T-cell (primary cell): ENCODE results near the gene ZNF14. TPM values are rescaled to one million over a fixed set of nuclear protein-coding genes. Genes with fewer than 3 reads are reported as not detected.
A peak's percentile ranks its signal among the peaks of the same experiment; 100 is the strongest.
"Not testable (repeated sequence)": the region's sequence is repeated elsewhere in the genome, so short reads cannot be mapped to it uniquely, and the experiment has no call there.

Experiments used
- ATAC-seq, 4 experiments: fragments of 200-7000 bp in 3 of 4; fragments of 150-1000 bp in 1 of 4; cut with Tn5 transposase; replicated peaks in 1 of 4; 1 replicate in 3 of 4; 2 replicates in 1 of 4; pipeline ENCODE4 v1.10.0; 2021; ENCODE audit warnings: moderate library complexity in 3 of 4, mild to moderate bottlenecking in 2 of 4, moderate number of reproducible peaks in 1 of 4
- CTCF ChIA-PET, 2 donors: fragments of 300-600 bp; sonication (Branson Sonifier 250); formaldehyde crosslinking; loops; one replicate each; lab custom pipeline; 2022; ENCODE audit warnings: antibody characterized with exemption in 2 of 2; lab: Charles Lee
- POLR2A ChIA-PET, 2 donors: fragments of 300-600 bp; sonication (Branson Sonifier 250); formaldehyde crosslinking; loops; one replicate each; lab custom pipeline; 2022; ENCODE audit warnings: antibody characterized with exemption in 2 of 2; lab: Charles Lee
- DNase-seq, 35 experiments: peaks; one replicate each; pipeline versions ENCODE4 v3.0.0 to v3.0.0-alpha.2; 2013 to 2023
- H3K27ac ChIP-seq: one replicate; pipeline ENCODE4 v1.5.1; 2013; ENCODE audit warnings: low read length
- H3K27me3 ChIP-seq, 2 experiments: replicated peaks in 1 of 2; 1 replicate in 1 of 2; 2 replicates in 1 of 2; pipeline versions ENCODE4 v1.6.1 to v1.7.0; 2013; ENCODE audit warnings: low read length in 1 of 2, mixed read lengths in 1 of 2; ENCODE audit not compliant: control insufficient read depth in 2 of 2, insufficient read depth in 2 of 2; ENCODE audit errors: extremely low read depth in 1 of 2
- H3K36me3 ChIP-seq, 2 donors: 1 replicate in 1 of 2; 2 replicates in 1 of 2; pipeline versions ENCODE4 v1.6.1 to v1.7.0; 2013; ENCODE audit warnings: low read length in 1 of 2; ENCODE audit not compliant: control insufficient read depth in 2 of 2, insufficient read depth in 1 of 2; ENCODE audit errors: extremely low read depth in 1 of 2
- H3K4me1 ChIP-seq, 2 experiments: 1 replicate in 1 of 2; 2 replicates in 1 of 2; pipeline versions ENCODE4 v1.6.1 to v1.7.0; 2013; ENCODE audit warnings: low read length in 2 of 2, mixed read lengths in 1 of 2; ENCODE audit not compliant: insufficient read depth in 2 of 2, control insufficient read depth in 1 of 2; ENCODE audit errors: extremely low read depth in 1 of 2
- H3K4me3 ChIP-seq, 2 donors: 1 replicate in 1 of 2; 2 replicates in 1 of 2; pipeline versions ENCODE4 v1.5.1 to v1.7.0; 2013; ENCODE audit warnings: mild to moderate bottlenecking in 2 of 2, low read length in 1 of 2, moderate library complexity in 1 of 2; ENCODE audit not compliant: control insufficient read depth in 1 of 2; ENCODE audit errors: extremely low read depth in 1 of 2
- H3K9me3 ChIP-seq: 2 replicates; pipeline ENCODE4 v1.7.0; 2013
- H3K27ac Mint-ChIP-seq, 2 donors: one replicate each; pipeline ENCODE4 v1.8.0; 2020 to 2021; ENCODE audit warnings: mild to moderate bottlenecking in 2 of 2, mixed read lengths in 2 of 2
- H3K27me3 Mint-ChIP-seq, 2 donors: one replicate each; pipeline ENCODE4 v1.8.0; 2021 to 2022; ENCODE audit warnings: mixed read lengths in 2 of 2
- H3K36me3 Mint-ChIP-seq: one replicate; pipeline ENCODE4 v1.8.0; 2021; ENCODE audit warnings: mixed read lengths
- H3K4me1 Mint-ChIP-seq, 3 donors: one replicate each; pipeline ENCODE4 v1.8.0; 2020 to 2022; ENCODE audit warnings: mixed read lengths in 3 of 3, mild to moderate bottlenecking in 1 of 3
- H3K4me3 Mint-ChIP-seq, 3 donors: one replicate each; pipeline ENCODE4 v1.8.0; 2020 to 2022; ENCODE audit warnings: mild to moderate bottlenecking in 3 of 3, mixed read lengths in 3 of 3, moderate library complexity in 3 of 3
- H3K9me3 Mint-ChIP-seq, 3 donors: one replicate each; pipeline ENCODE4 v1.8.0; 2020 to 2022; ENCODE audit warnings: mixed read lengths in 3 of 3
- WGBS: methylation state at CpG from one replicate; pipeline ENCODE4 v1.1.5; 2013; ENCODE audit warnings: missing lambda C conversion rate; ENCODE audit not compliant: insufficient coverage; 5-methylcytosine and 5-hydroxymethylcytosine counted together
- total RNA-seq, 35 experiments: library from RNA in 6 of 35; stranded (reverse) in 6 of 35; fragments of 120-200 nt in 1 of 35; gene quantifications; one replicate each; pipeline versions ENCODE4 v1.2.1 to v1.2.4 and lab custom pipeline; 2013 to 2026

Gene ZNF14
- total RNA-seq, 5 donors from 2014 or later (not counting 1 experiment from before 2014, with no cell fraction given): 19.4 to 27.7 (median 21.7) TPM

DNA sequence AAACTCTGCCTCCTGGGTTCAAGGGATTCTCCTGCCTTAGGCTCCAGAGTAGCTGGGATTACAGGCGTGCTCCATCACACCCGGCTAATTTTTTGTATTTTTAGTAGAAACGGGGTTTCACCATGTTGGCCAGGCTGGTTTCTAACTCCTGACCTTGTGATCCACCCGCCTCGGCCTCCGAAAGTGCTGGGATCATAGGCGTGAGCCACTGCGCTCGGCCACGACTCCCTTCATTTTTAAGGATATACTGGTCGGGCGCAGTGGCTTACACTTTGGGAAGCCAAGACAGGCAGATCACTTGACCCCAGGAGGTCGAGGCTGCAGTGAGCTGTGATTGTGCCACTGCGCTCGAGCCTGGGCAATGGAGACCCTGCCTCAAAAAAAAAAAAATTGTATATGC is 46.8 kb downstream of the ZNF14 start:
- H3K27ac ChIP-seq, H3K27me3 Mint-ChIP-seq, POLR2A ChIA-PET, H3K4me3 ChIP-seq, H3K27me3 ChIP-seq, H3K4me3 Mint-ChIP-seq, H3K36me3 ChIP-seq, H3K4me1 Mint-ChIP-seq, ATAC-seq, CTCF ChIA-PET, H3K27ac Mint-ChIP-seq, DNase-seq, H3K4me1 ChIP-seq: not testable (repeated sequence)
- Mint-ChIP-seq H3K36me3 (peaks cover 39% of the 10 kb centered on the region), H3K9me3 (peaks cover 17 to 33% (median 26%) of the 10 kb centered on the region in 3 donors)
- WGBS: over 99% methylated on average over 13 of the region's 15 CpGs
- peaks cover 11% of the 10 kb centered on the region for H3K9me3 ChIP-seq

DNA sequence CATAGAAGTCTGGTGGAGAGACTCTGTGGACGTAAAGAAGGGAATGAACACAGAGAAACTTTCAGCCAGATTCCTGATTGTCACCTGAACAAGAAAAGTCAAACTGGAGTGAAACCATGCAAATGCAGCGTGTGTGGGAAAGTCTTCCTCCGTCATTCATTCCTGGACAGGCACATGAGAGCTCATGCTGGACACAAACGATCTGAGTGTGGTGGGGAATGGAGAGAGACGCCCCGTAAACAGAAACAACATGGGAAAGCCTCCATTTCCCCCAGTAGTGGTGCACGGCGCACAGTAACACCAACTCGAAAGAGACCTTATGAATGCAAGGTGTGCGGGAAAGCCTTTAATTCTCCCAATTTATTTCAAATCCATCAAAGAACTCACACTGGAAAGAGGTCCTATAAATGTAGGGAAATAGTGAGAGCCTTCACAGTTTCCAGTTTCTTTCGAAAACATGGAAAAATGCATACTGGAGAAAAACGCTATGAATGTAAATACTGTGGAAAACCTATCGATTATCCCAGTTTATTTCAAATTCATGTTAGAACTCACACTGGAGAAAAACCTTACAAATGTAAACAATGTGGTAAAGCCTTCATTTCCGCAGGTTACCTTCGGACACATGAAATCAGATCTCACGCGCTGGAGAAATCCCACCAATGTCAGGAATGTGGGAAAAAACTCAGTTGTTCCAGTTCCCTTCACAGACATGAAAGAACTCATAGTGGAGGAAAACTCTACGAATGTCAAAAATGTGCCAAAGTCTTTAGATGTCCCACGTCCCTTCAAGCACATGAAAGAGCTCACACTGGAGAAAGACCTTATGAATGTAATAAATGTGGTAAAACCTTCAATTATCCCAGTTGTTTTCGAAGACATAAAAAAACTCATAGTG is 53.5 kb downstream of the ZNF14 start:
- Histone ChIP-seq H3K27me3 (no peaks in the 10 kb centered on the region), H3K36me3 (peaks cover 33 to 62% of the 10 kb centered on the region in 2 donors), H3K4me1 (peaks cover 0 to 22% of the 10 kb centered on the region in 2 experiments), H3K27ac (no peak overlapping the region), H3K9me3 (peaks cover 28% of the 10 kb centered on the region), H3K4me3 (peak overlapping the region in 1 of 2 donors; percentile 46)
- H3K9me3 Mint-ChIP-seq: peaks cover 10 to 51% (median 36%) of the 10 kb centered on the region in 3 donors
- H3K4me3 Mint-ChIP-seq: peak overlapping the region in 2 of 3 donors; percentile 10 to 31
- H3K27me3 Mint-ChIP-seq: no peaks in the 10 kb centered on the region
- peaks cover 8 to 22% (median 18%) of the 10 kb centered on the region in 3 donors for H3K4me1 Mint-ChIP-seq
- ATAC-seq: no peak
- ChIA-PET CTCF (no interaction called here), POLR2A (no interaction called here)
- 100% methylated on average over 2 of the region's 20 CpGs for WGBS
- no peak for DNase-seq
- H3K36me3 Mint-ChIP-seq: peaks cover 81% of the 10 kb centered on the region
- H3K27ac Mint-ChIP-seq: no peak overlapping the region

DNA sequence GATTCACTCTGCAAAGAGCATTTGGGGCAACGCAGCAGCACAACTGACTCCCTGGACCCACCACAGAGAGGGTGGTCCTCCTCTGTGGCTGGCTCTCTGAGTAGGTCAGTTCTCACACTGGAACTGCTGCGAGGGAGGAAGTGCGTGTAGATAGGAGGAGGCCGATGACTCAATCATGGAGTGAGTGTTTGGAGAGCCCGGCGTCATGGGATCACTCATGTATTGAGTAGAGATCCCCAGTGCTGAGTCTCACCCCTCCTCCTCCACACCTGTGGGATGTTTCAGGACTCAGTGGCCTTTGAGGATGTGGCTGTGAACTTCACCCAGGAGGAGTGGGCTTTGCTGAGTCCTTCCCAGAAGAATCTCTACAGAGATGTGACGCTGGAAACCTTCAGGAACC is 55.3 kb downstream of the ZNF14 start:
- Mint-ChIP-seq H3K27me3 (no peaks in the 10 kb centered on the region), H3K4me3 (peak overlapping the region in 2 of 3 donors; percentile 47 to 53), H3K4me1 (peaks cover 13 to 27% (median 26%) of the 10 kb centered on the region in 3 donors), H3K36me3 (peaks cover 80% of the 10 kb centered on the region), H3K27ac (peak overlapping the region in 1 of 2 donors; percentile 46), H3K9me3 (peaks cover 0 to 37% (median 28%) of the 10 kb centered on the region in 3 donors)
- CTCF ChIA-PET: no interaction called here
- Histone ChIP-seq H3K4me1 (peaks cover 0 to 31% of the 10 kb centered on the region in 2 experiments), H3K27ac (no peak overlapping the region), H3K36me3 (peaks cover 40 to 79% of the 10 kb centered on the region in 2 donors), H3K27me3 (no peaks in the 10 kb centered on the region), H3K9me3 (peaks cover 21% of the 10 kb centered on the region), H3K4me3 (peak overlapping the region in 1 of 2 donors; percentile 1)
- ATAC-seq (no peak), DNase-seq (no peak)
- POLR2A ChIA-PET: no interaction called here
- 100% methylated on average over 1 of the region's 7 CpGs for WGBS

DNA sequence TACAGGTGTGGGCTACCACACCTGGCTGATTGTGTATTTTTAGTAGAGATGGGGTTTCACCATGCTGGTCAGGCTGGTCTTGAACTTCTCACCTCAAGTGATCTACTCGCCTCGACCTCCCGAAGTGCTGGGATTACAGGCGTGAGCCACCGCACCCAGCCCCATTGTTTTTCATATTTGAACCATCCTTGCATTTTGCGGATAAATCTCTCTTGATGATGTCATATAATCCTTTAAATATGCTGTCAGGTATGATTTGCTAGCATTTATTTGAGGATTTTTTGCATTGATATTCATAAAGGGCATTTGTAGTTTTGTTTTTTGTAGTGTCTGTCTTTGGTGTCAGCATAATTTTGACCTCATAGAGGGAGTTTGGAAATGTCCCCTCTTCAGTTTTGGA is 58.6 kb downstream of the ZNF14 start:
- ChIA-PET CTCF (no interaction called here), POLR2A (no interaction called here)
- H3K9me3 Mint-ChIP-seq: peaks cover 0 to 21% (median 21%) of the 10 kb centered on the region in 3 donors
- no peak overlapping the region for H3K27ac Mint-ChIP-seq
- Histone ChIP-seq H3K4me3 (no peak overlapping the region), H3K9me3 (peaks cover 11% of the 10 kb centered on the region), H3K36me3 (peaks cover 36 to 77% of the 10 kb centered on the region in 2 donors), H3K27me3 (no peaks in the 10 kb centered on the region), H3K27ac (no peak overlapping the region), H3K4me1 (peaks cover 2 to 60% of the 10 kb centered on the region in 2 experiments)
- H3K36me3 Mint-ChIP-seq: peaks cover 80% of the 10 kb centered on the region
- DNase-seq (no peak), ATAC-seq (no peak)
- WGBS: no CpG with 5 or more reads among the region's 6 CpGs
- no peaks in the 10 kb centered on the region for H3K27me3 Mint-ChIP-seq
- peak overlapping the region in 2 of 3 donors; percentile 13 to 60 for H3K4me3 Mint-ChIP-seq
- peaks cover 29 to 52% (median 52%) of the 10 kb centered on the region in 3 donors for H3K4me1 Mint-ChIP-seq

DNA sequence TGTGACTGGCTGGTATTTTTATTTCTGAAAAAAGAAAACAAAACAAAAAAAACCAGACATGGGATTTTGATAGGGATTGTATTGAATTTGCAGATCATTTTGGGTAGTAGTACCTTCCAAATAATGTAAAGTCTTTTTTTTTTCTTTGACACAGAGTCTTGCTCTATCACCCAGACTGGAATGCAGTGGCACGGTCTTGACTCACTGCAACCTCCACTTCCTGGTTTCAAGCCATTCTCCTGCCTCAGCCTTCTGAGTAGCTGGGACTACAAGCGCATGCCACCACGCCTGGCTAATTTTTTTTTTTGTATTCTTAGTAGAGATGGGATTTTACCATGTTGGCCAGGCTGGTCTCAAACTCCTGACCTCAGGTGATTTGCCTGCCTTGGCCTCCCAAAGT is 60.1 kb downstream of the ZNF14 start:
- Histone ChIP-seq H3K9me3 (peaks cover 2% of the 10 kb centered on the region), H3K27ac (no peak overlapping the region), H3K36me3 (peaks cover 27 to 62% of the 10 kb centered on the region in 2 donors), H3K27me3 (no peaks in the 10 kb centered on the region), H3K4me1 (peaks cover 2 to 68% of the 10 kb centered on the region in 2 experiments), H3K4me3 (peak overlapping the region in 1 of 2 donors; percentile 33)
- peaks cover 65% of the 10 kb centered on the region for H3K36me3 Mint-ChIP-seq
- ATAC-seq (no peak), DNase-seq (no peak)
- H3K9me3 Mint-ChIP-seq: peaks cover 0 to 18% (median 15%) of the 10 kb centered on the region in 3 donors
- ChIA-PET CTCF (no interaction called here), POLR2A (interaction anchor here in 1 of 2 donors (0.5 kb wide), 1 partner anchor 12 kb away, joined by 5 read pairs; no protein-coding TSS in a partner anchor)
- H3K4me1 Mint-ChIP-seq: peaks cover 36 to 59% (median 58%) of the 10 kb centered on the region in 3 donors
- H3K27me3 Mint-ChIP-seq: no peaks in the 10 kb centered on the region
- no peak overlapping the region for H3K27ac Mint-ChIP-seq
- H3K4me3 Mint-ChIP-seq: peak overlapping the region in 2 of 3 donors; percentile 41 to 50
- WGBS: no CpG with 5 or more reads among the region's 3 CpGs

DNA sequence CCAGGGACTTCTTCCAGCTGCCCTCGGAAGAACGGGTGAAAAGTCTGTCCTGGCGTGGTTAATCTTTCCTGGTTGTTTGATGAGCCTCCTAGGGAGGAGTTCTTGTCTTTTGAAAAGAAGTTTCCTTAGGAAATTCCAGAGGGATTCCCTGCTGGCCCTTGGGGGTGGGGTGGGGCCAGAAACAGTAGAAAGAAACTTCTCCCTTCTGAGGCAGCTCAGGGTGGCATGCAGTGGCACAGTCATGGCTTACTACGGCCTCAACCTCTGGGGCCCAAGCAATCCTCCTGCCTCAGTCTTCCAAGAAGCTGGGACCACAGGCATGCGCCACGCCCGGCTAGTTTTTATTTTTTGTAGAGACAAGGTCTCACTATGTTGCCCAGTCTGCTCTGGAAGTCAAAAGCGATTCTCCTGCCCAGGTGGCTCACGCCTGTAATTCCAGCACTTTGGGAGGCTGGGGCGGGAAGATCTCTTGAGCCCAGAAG is 62.8 kb downstream of the ZNF14 start:
- H3K4me1 ChIP-seq: peaks cover 2 to 78% of the 10 kb centered on the region in 2 experiments
- POLR2A ChIA-PET: no interaction called here
- H3K4me1 Mint-ChIP-seq: peaks cover 39 to 53% (median 53%) of the 10 kb centered on the region in 3 donors

More for the DNA sequence above, 62.8 kb downstream of the ZNF14 start:
- CTCF ChIA-PET: no interaction called here
- Histone ChIP-seq H3K4me3 (peak overlapping the region; percentile 91 to 93), H3K27ac (peak overlapping the region; percentile 95), H3K9me3 (no peaks in the 10 kb centered on the region), H3K27me3 (no peaks in the 10 kb centered on the region), H3K36me3 (peaks cover 14 to 35% of the 10 kb centered on the region in 2 donors)
- H3K27me3 Mint-ChIP-seq: no peaks in the 10 kb centered on the region
- ATAC-seq (no peak), DNase-seq (no peak)
- 82% methylated on average over 7 of the region's 10 CpGs for WGBS
- H3K4me3 Mint-ChIP-seq: peak overlapping the region; percentile 77 to 89 (median 83)
- peaks cover 40% of the 10 kb centered on the region for H3K36me3 Mint-ChIP-seq
- H3K27ac Mint-ChIP-seq: peak overlapping the region; percentile 91 to 98
- H3K9me3 Mint-ChIP-seq: peaks cover 0 to 3% (median 3%) of the 10 kb centered on the region in 3 donors
